ENCODE measurements around the gene RAB3IP.
"Not testable (repeated sequence)": the region's sequence is repeated elsewhere in the genome, so short reads cannot be mapped to it uniquely, and the experiment has no call there.

Gene RAB3IP

GRCh38 chr12:69751476-69751875 is 12.8 kb downstream of the RAB3IP start:
- no peak overlapping the region for H3K27ac ChIP-seq (ENCODE audit: insufficient read depth, low read length, poor library complexity, severe bottlenecking)
- H3K9me3 ChIP-seq (ENCODE audit: control insufficient read depth, low read length), result no peaks in the 10 kb centered on the region
- no peaks in the 10 kb centered on the region for H3K4me1 ChIP-seq (ENCODE audit: control insufficient read depth, insufficient read depth, low read length, poor library complexity, severe bottlenecking)
- H3K4me3 ChIP-seq (ENCODE audit: insufficient read depth, low read depth, low read length, poor library complexity, severe bottlenecking), result no peak overlapping the region
- no peaks in the 10 kb centered on the region for H3K27me3 ChIP-seq (replicated peaks; ENCODE audit: control insufficient read depth, insufficient read depth, low read length, poor library complexity, severe bottlenecking)
- no peaks in the 10 kb centered on the region for H3K36me3 ChIP-seq (ENCODE audit: control insufficient read depth, insufficient read depth, low read length)
- DNase-seq, result no peak

- Histone ChIP-seq H3K27me3 (replicated peaks; ENCODE audit: control insufficient read depth, insufficient read depth, low read length, poor library complexity, severe bottlenecking) (no peaks in the 10 kb centered on the region), H3K9me3 (ENCODE audit: control insufficient read depth, low read length) (no peaks in the 10 kb centered on the region), H3K4me1 (ENCODE audit: control insufficient read depth, insufficient read depth, low read length, poor library complexity, severe bottlenecking) (no peaks in the 10 kb centered on the region), H3K4me3 (ENCODE audit: insufficient read depth, low read depth, low read length, poor library complexity, severe bottlenecking) (no peak overlapping the region), H3K36me3 (ENCODE audit: control insufficient read depth, insufficient read depth, low read length) (peaks cover 6% of the 10 kb centered on the region), H3K27ac (ENCODE audit: insufficient read depth, low read length, poor library complexity, severe bottlenecking) (no peak overlapping the region)
- DNase-seq, result no peak
These were observed 16.6 kb downstream of the RAB3IP start for GRCh38 chr12:69755302-69755701.

- H3K27ac ChIP-seq (ENCODE audit: insufficient read depth, low read length, poor library complexity, severe bottlenecking), result no peak overlapping the region
- H3K4me1 ChIP-seq (ENCODE audit: control insufficient read depth, insufficient read depth, low read length, poor library complexity, severe bottlenecking), result no peaks in the 10 kb centered on the region
- H3K4me3 ChIP-seq (ENCODE audit: insufficient read depth, low read depth, low read length, poor library complexity, severe bottlenecking), result no peak overlapping the region
- H3K9me3 ChIP-seq (ENCODE audit: control insufficient read depth, low read length), result no peaks in the 10 kb centered on the region
- H3K36me3 ChIP-seq (ENCODE audit: control insufficient read depth, insufficient read depth, low read length), result peaks cover 6% of the 10 kb centered on the region
- DNase-seq, result no peak
- no peaks in the 10 kb centered on the region for H3K27me3 ChIP-seq (replicated peaks; ENCODE audit: control insufficient read depth, insufficient read depth, low read length, poor library complexity, severe bottlenecking)
These were observed 17.6 kb downstream of the RAB3IP start for GRCh38 chr12:69756088-69756755.

GRCh38 chr12:69758105-69758504 is 19.4 kb downstream of the RAB3IP start:
- no peak overlapping the region for H3K4me3 ChIP-seq (ENCODE audit: insufficient read depth, low read depth, low read length, poor library complexity, severe bottlenecking)
- DNase-seq, result no peak
- no peaks in the 10 kb centered on the region for H3K27me3 ChIP-seq (replicated peaks; ENCODE audit: control insufficient read depth, insufficient read depth, low read length, poor library complexity, severe bottlenecking)
- H3K36me3 ChIP-seq (ENCODE audit: control insufficient read depth, insufficient read depth, low read length), result peaks cover 6% of the 10 kb centered on the region
- no peaks in the 10 kb centered on the region for H3K9me3 ChIP-seq (ENCODE audit: control insufficient read depth, low read length)
- no peak overlapping the region for H3K27ac ChIP-seq (ENCODE audit: insufficient read depth, low read length, poor library complexity, severe bottlenecking)
- no peaks in the 10 kb centered on the region for H3K4me1 ChIP-seq (ENCODE audit: control insufficient read depth, insufficient read depth, low read length, poor library complexity, severe bottlenecking)

- not testable (repeated sequence) for H3K9me3 ChIP-seq (ENCODE audit: control insufficient read depth, low read length); H3K36me3 ChIP-seq (ENCODE audit: control insufficient read depth, insufficient read depth, low read length); DNase-seq; H3K27me3 ChIP-seq (replicated peaks; ENCODE audit: control insufficient read depth, insufficient read depth, low read length, poor library complexity, severe bottlenecking); H3K4me3 ChIP-seq (ENCODE audit: insufficient read depth, low read depth, low read length, poor library complexity, severe bottlenecking); H3K4me1 ChIP-seq (ENCODE audit: control insufficient read depth, insufficient read depth, low read length, poor library complexity, severe bottlenecking); H3K27ac ChIP-seq (ENCODE audit: insufficient read depth, low read length, poor library complexity, severe bottlenecking)
These were observed 20.9 kb downstream of the RAB3IP start for GRCh38 chr12:69759581-69759980.

GRCh38 chr12:69765515-69765914 is 26.9 kb downstream of the RAB3IP start:
- H3K27ac ChIP-seq (ENCODE audit: insufficient read depth, low read length, poor library complexity, severe bottlenecking), result no peak overlapping the region
- DNase-seq, result no peak
- H3K4me1 ChIP-seq (ENCODE audit: control insufficient read depth, insufficient read depth, low read length, poor library complexity, severe bottlenecking), result no peaks in the 10 kb centered on the region
- H3K4me3 ChIP-seq (ENCODE audit: insufficient read depth, low read depth, low read length, poor library complexity, severe bottlenecking), result no peak overlapping the region
- H3K9me3 ChIP-seq (ENCODE audit: control insufficient read depth, low read length), result peaks cover 4% of the 10 kb centered on the region
- H3K36me3 ChIP-seq (ENCODE audit: control insufficient read depth, insufficient read depth, low read length), result peaks cover 23% of the 10 kb centered on the region
- H3K27me3 ChIP-seq (replicated peaks; ENCODE audit: control insufficient read depth, insufficient read depth, low read length, poor library complexity, severe bottlenecking), result no peaks in the 10 kb centered on the region

- peaks cover 4% of the 10 kb centered on the region for H3K9me3 ChIP-seq (ENCODE audit: control insufficient read depth, low read length)
- peaks cover 23% of the 10 kb centered on the region for H3K36me3 ChIP-seq (ENCODE audit: control insufficient read depth, insufficient read depth, low read length)
- no peak for DNase-seq
- no peaks in the 10 kb centered on the region for H3K4me1 ChIP-seq (ENCODE audit: control insufficient read depth, insufficient read depth, low read length, poor library complexity, severe bottlenecking)
- no peaks in the 10 kb centered on the region for H3K27me3 ChIP-seq (replicated peaks; ENCODE audit: control insufficient read depth, insufficient read depth, low read length, poor library complexity, severe bottlenecking)
- no peak overlapping the region for H3K27ac ChIP-seq (ENCODE audit: insufficient read depth, low read length, poor library complexity, severe bottlenecking)
- no peak overlapping the region for H3K4me3 ChIP-seq (ENCODE audit: insufficient read depth, low read depth, low read length, poor library complexity, severe bottlenecking)
These were observed 27.6 kb downstream of the RAB3IP start for GRCh38 chr12:69766260-69766659.

GRCh38 chr12:69779928-69780327 is 41.3 kb downstream of the RAB3IP start:
- H3K4me3 ChIP-seq (ENCODE audit: insufficient read depth, low read depth, low read length, poor library complexity, severe bottlenecking), result no peak overlapping the region
- no peak for DNase-seq

GRCh38 chr12:69783365-69783764 is 44.7 kb downstream of the RAB3IP start:
- peaks cover 19% of the 10 kb centered on the region for H3K36me3 ChIP-seq (ENCODE audit: control insufficient read depth, insufficient read depth, low read length)
- H3K4me3 ChIP-seq (ENCODE audit: insufficient read depth, low read depth, low read length, poor library complexity, severe bottlenecking), result no peak overlapping the region
- no peaks in the 10 kb centered on the region for H3K27me3 ChIP-seq (replicated peaks; ENCODE audit: control insufficient read depth, insufficient read depth, low read length, poor library complexity, severe bottlenecking)
- no peaks in the 10 kb centered on the region for H3K4me1 ChIP-seq (ENCODE audit: control insufficient read depth, insufficient read depth, low read length, poor library complexity, severe bottlenecking)
- H3K9me3 ChIP-seq (ENCODE audit: control insufficient read depth, low read length), result no peaks in the 10 kb centered on the region
- no peak for DNase-seq
- no peak overlapping the region for H3K27ac ChIP-seq (ENCODE audit: insufficient read depth, low read length, poor library complexity, severe bottlenecking)

More at GRCh38 chr12:69779928-69780327, 41.3 kb downstream of the RAB3IP start:
- Histone ChIP-seq H3K9me3 (ENCODE audit: control insufficient read depth, low read length) (no peaks in the 10 kb centered on the region), H3K27ac (ENCODE audit: insufficient read depth, low read length, poor library complexity, severe bottlenecking) (no peak overlapping the region), H3K36me3 (ENCODE audit: control insufficient read depth, insufficient read depth, low read length) (peaks cover 7% of the 10 kb centered on the region), H3K4me1 (ENCODE audit: control insufficient read depth, insufficient read depth, low read length, poor library complexity, severe bottlenecking) (no peaks in the 10 kb centered on the region), H3K27me3 (replicated peaks; ENCODE audit: control insufficient read depth, insufficient read depth, low read length, poor library complexity, severe bottlenecking) (no peaks in the 10 kb centered on the region)

GRCh38 chr12:69789351-69789750 is 50.7 kb downstream of the RAB3IP start:
- Histone ChIP-seq H3K27me3 (replicated peaks; ENCODE audit: control insufficient read depth, insufficient read depth, low read length, poor library complexity, severe bottlenecking) (no peaks in the 10 kb centered on the region), H3K36me3 (ENCODE audit: control insufficient read depth, insufficient read depth, low read length) (peaks cover 12% of the 10 kb centered on the region), H3K4me3 (ENCODE audit: insufficient read depth, low read depth, low read length, poor library complexity, severe bottlenecking) (no peak overlapping the region), H3K27ac (ENCODE audit: insufficient read depth, low read length, poor library complexity, severe bottlenecking) (no peak overlapping the region), H3K4me1 (ENCODE audit: control insufficient read depth, insufficient read depth, low read length, poor library complexity, severe bottlenecking) (no peaks in the 10 kb centered on the region), H3K9me3 (ENCODE audit: control insufficient read depth, low read length) (no peaks in the 10 kb centered on the region)
- DNase-seq, result no peak
